Large intestine (tissue), 3 donors: ENCODE measurements around the gene NPHS1. TPM values are rescaled to one million over a fixed set of nuclear protein-coding genes. Genes with fewer than 3 reads are reported as not detected.

ENCODE experiments used
- DNase-seq, 2 donors: peaks; one replicate each; pipeline versions ENCODE4 v3.0.0 to v3.0.0-alpha.2; 2013
- H3K27ac ChIP-seq: one replicate; pipeline ENCODE4 v1.5.1; 2013; ENCODE audit warnings: low read length
- H3K27me3 ChIP-seq: 2 replicates; pipeline ENCODE4 v1.6.1; 2013; ENCODE audit warnings: low read length; ENCODE audit not compliant: control insufficient read depth, insufficient read depth
- H3K36me3 ChIP-seq: 2 replicates; pipeline ENCODE4 v1.6.1; 2013; ENCODE audit warnings: low read length; ENCODE audit not compliant: control insufficient read depth, insufficient read depth
- H3K4me1 ChIP-seq: one replicate; pipeline ENCODE4 v1.6.1; 2013; ENCODE audit warnings: low read length; ENCODE audit not compliant: control insufficient read depth, insufficient read depth
- H3K4me3 ChIP-seq: one replicate; pipeline ENCODE4 v1.5.1; 2013; ENCODE audit warnings: low read length
- H3K9me3 ChIP-seq: one replicate; pipeline ENCODE4 v1.6.1; 2013; ENCODE audit warnings: mild to moderate bottlenecking, low read depth, low read length, moderate library complexity; ENCODE audit not compliant: control insufficient read depth
- WGBS: methylation state at CpG from one replicate; pipeline ENCODE4 v1.1.5; 2013; ENCODE audit warnings: low lambda C conversion rate; ENCODE audit not compliant: insufficient coverage; 5-methylcytosine and 5-hydroxymethylcytosine counted together
- polyA plus RNA-seq: library from polyadenylated mRNA; unstranded; fragments of 120-200 nt; gene quantifications from one replicate; pipeline ENCODE4 v1.2.1, GENCODE V29; 2013

Gene NPHS1
- polyA plus RNA-seq, 1 donor: 3.2 TPM

- Histone ChIP-seq H3K4me1 (peaks cover 15% of the 10 kb centered on the region), H3K27ac (no peak overlapping the region), H3K36me3 (peaks cover 20% of the 10 kb centered on the region), H3K4me3 (no peak overlapping the region), H3K9me3 (no peaks in the 10 kb centered on the region), H3K27me3 (no peaks in the 10 kb centered on the region)
- no peak for DNase-seq
- WGBS: no CpG with 5 or more reads among the region's 8 CpGs
Measured at GRCh38 chr19:35779033-35779432, 73.3 kb downstream of the NPHS1 start.

GRCh38 chr19:35777961-35778360, 74.3 kb downstream of the NPHS1 start:
- WGBS: no CpG with 5 or more reads among the region's 7 CpGs
- DNase-seq: no peak
- H3K27ac ChIP-seq: no peak overlapping the region
- H3K27me3 ChIP-seq: no peaks in the 10 kb centered on the region
- no peak overlapping the region for H3K4me3 ChIP-seq
- H3K9me3 ChIP-seq: no peaks in the 10 kb centered on the region
- H3K4me1 ChIP-seq: peaks cover 11% of the 10 kb centered on the region
- peaks cover 19% of the 10 kb centered on the region for H3K36me3 ChIP-seq

- Histone ChIP-seq H3K36me3 (peaks cover 15% of the 10 kb centered on the region), H3K27me3 (no peaks in the 10 kb centered on the region), H3K4me1 (peaks cover 11% of the 10 kb centered on the region), H3K27ac (no peak overlapping the region), H3K9me3 (no peaks in the 10 kb centered on the region), H3K4me3 (no peak overlapping the region)
- WGBS: no CpG with 5 or more reads among the region's 19 CpGs
- no peak for DNase-seq
Measured at GRCh38 chr19:35777086-35777841, 75.0 kb downstream of the NPHS1 start.

GRCh38 chr19:35776102-35776788, 76.1 kb downstream of the NPHS1 start:
- peak in 1 of 2 donors; percentile 37 for DNase-seq
- WGBS: 0% methylated on average over 1 of the region's 13 CpGs

More at GRCh38 chr19:35776102-35776788, 76.1 kb downstream of the NPHS1 start:
- Histone ChIP-seq H3K4me3 (peak overlapping the region; percentile 59), H3K36me3 (peaks cover 12% of the 10 kb centered on the region), H3K27ac (no peak overlapping the region), H3K9me3 (no peaks in the 10 kb centered on the region), H3K27me3 (no peaks in the 10 kb centered on the region), H3K4me1 (peaks cover 11% of the 10 kb centered on the region)

Other genes with a start within 250 kb of the NPHS1 start
- 13.3 TPM for gene HAUS5, start 239.8 kb downstream of the NPHS1 start, polyA plus RNA-seq
- 56.9 TPM for gene RBM42, start 223.5 kb downstream of the NPHS1 start, polyA plus RNA-seq
- gene ETV2, start 210.8 kb downstream of the NPHS1 start, polyA plus RNA-seq: 1.5 TPM
- 356 TPM for gene COX6B1, start 204.2 kb downstream of the NPHS1 start, polyA plus RNA-seq
- 0.04 TPM for gene UPK1A, start 186.0 kb downstream of the NPHS1 start, polyA plus RNA-seq
- 0.51 TPM for gene ZBTB32, start 147.9 kb downstream of the NPHS1 start, polyA plus RNA-seq
- gene KMT2B, start 134.5 kb downstream of the NPHS1 start, polyA plus RNA-seq: 33.2 TPM
- gene IGFLR1, start 110.1 kb downstream of the NPHS1 start, polyA plus RNA-seq: 3.8 TPM
- gene U2AF1L4, start 107.1 kb downstream of the NPHS1 start, polyA plus RNA-seq: 31.2 TPM
- 63.3 TPM for gene PSENEN, start 106.9 kb downstream of the NPHS1 start, polyA plus RNA-seq
- 11.3 TPM for gene LIN37, start 103.9 kb downstream of the NPHS1 start, polyA plus RNA-seq
- 50.2 TPM for gene HSPB6, start 95.5 kb downstream of the NPHS1 start, polyA plus RNA-seq
- gene PROSER3, start 94.3 kb downstream of the NPHS1 start, polyA plus RNA-seq: 16.3 TPM
- 22.2 TPM for gene ARHGAP33, start 76.9 kb downstream of the NPHS1 start, polyA plus RNA-seq
- gene PRODH2, start 39.7 kb downstream of the NPHS1 start, polyA plus RNA-seq: 1.9 TPM
- 1.8 TPM for gene KIRREL2, start 4.4 kb upstream of the NPHS1 start, polyA plus RNA-seq
- 32.7 TPM for gene APLP1, start 16.1 kb upstream of the NPHS1 start, polyA plus RNA-seq
- 7.7 TPM for gene NFKBID, start 48.0 kb upstream of the NPHS1 start, polyA plus RNA-seq
- gene HCST, start 50.0 kb upstream of the NPHS1 start, polyA plus RNA-seq: 11.1 TPM
- 41.8 TPM for gene TYROBP, start 55.8 kb upstream of the NPHS1 start, polyA plus RNA-seq
- 10.7 TPM for gene LRFN3, start 83.9 kb upstream of the NPHS1 start, polyA plus RNA-seq
- 23.4 TPM for gene SDHAF1, start 142.7 kb upstream of the NPHS1 start, polyA plus RNA-seq
- gene SYNE4, start 156.3 kb upstream of the NPHS1 start, polyA plus RNA-seq: 9.8 TPM
- 13.8 TPM for gene ALKBH6, start 161.7 kb upstream of the NPHS1 start, polyA plus RNA-seq
- 21.5 TPM for gene CLIP3, start 180.4 kb upstream of the NPHS1 start, polyA plus RNA-seq
- gene THAP8, start 201.8 kb upstream of the NPHS1 start, polyA plus RNA-seq: 9.1 TPM
- 2.6 TPM for gene WDR62, start 202.4 kb upstream of the NPHS1 start, polyA plus RNA-seq